Stimulated activated CD8-positive, alpha-beta memory T cell treated with anti-CD3 and anti-CD28 coated beads, Interleukin-12 subunit alpha, Interleukin-12 subunit beta, amount 100 ng/mL, for 1 hour (primary cell): ENCODE data around the gene SOX13.
"Not testable (repeated sequence)": the region's sequence is repeated elsewhere in the genome, so short reads cannot be mapped to it uniquely, and the experiment has no call there.

ENCODE experiments used
- DNase-seq: peaks from one replicate; pipeline ENCODE4 v3.0.0-alpha.2; 2020; ENCODE audit warnings: low read depth

Gene SOX13

DNA sequence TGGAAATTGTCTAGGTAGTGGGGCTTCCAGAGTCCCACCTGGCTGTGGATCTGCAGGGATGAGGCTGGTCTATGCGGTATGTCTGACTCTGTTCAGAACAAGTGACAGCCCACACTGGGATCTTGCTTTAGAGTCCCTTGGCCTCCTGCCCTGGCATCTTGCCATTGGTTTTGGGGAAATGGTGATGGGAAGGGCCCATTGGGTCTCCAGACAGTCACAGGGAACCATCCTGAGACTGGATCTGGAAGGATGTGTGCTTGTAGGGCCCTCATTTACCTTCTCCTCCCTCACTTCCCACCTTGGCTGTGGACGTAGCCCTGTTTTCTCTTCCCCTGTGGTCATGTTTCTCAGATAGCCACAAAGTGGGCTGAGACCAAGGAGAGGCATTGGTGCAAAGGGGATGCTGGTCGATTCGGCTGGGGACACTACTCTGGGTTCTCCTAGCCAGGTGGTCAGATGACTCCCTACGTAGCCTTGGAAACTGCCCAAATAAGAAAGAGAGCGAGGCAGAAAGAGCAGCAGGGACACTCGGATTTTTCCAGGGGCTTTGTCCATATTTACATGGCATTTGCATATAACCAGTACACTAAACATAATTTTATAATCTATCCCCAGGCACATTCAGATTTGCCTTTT is 15.1 kb downstream of the SOX13 start:
- DNase-seq = no peak

DNA sequence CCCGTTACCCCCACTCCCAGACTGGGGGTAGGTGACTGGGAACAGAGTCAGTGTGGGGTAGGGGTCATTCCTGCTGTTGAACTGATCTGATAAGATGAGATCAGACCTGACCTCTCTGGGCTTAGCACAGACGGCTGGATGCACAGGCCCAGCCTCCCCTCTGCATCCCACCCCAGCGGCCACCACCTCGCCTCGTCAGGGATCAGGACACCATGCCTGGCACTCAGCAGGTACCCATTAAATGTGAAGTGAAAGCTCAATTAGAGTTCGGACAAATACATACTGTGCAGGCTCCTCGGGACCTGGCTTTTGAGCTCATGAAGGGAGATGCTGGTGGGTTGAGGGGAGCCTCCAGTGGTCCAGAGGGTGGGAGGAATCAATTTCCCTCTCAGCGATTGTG is 15.7 kb downstream of the SOX13 start:
- DNase-seq = no peak

DNA sequence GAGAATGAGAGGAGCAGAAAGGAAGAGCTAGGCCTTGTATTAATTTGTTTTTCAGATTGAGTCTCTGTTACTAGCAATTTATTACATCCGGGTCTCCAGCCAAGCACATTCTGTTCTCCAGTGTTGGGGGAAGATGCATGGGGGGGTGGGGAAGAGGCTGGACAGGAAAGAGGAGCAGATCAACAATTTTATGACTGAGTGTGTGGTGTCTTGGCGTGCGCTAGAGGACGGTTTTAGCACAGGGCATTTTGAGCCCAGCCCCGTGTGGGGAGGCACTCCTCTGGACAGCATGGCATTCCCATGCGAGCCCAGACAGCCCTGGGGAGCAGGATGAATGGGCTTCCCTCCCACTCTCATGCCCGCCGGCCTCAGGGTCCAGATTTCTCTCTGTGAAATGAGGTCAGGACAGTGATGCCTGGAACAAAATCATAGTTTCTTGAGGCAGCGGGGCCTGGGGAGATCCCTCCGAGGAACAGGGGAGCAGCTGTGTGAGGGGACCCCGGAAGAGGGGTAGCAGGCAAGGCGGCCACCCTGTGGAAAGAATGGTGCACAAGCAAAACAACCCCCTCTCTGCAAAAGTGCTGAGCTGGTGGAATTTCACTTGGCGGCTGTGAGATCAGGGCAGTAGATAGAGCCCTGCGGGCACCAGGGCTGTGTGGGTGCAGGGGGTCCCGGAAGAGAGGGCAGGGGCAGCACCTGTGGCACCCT is 16.3 kb downstream of the SOX13 start:
- no peak for DNase-seq

DNA sequence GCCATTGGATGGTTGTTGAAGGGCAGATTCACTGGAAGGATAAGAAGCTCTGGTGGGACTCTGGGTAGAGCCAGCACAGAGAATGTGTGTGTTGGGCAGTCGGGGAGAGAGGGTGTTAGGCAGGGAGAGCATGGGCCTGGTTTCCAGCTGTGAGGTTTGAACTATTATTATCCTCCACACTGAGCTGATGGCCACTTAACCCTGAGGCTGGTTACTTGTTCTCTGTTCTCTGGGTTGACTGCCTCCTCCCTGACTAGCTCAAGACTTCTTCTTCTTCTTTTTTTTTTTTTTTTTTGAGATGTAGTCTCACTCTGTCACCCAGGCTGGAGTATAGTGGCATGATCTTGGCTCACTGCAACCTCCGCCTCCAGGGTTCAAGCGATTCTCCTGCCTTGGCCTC is 17.2 kb downstream of the SOX13 start:
- not testable (repeated sequence) for DNase-seq

DNA sequence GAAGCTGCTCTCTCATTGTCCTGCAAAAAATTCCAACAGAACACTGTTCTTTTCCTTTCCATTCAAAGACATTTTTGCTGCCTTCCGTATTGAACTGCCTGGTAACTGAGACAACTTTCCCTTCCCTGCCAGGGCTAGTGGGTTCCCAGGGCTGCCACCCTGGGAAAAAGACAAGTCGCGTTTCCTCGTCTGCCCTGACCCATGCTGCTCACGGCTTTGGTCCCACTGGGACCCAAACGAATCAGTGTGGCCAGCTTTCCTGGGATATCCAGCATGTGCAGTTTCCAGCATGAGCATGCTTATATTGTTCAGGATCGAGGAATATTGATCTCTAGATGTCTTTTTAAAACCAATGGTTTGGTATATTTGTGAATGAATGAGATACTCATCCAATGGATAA is 18.2 kb downstream of the SOX13 start:
- DNase-seq = no peak

DNA sequence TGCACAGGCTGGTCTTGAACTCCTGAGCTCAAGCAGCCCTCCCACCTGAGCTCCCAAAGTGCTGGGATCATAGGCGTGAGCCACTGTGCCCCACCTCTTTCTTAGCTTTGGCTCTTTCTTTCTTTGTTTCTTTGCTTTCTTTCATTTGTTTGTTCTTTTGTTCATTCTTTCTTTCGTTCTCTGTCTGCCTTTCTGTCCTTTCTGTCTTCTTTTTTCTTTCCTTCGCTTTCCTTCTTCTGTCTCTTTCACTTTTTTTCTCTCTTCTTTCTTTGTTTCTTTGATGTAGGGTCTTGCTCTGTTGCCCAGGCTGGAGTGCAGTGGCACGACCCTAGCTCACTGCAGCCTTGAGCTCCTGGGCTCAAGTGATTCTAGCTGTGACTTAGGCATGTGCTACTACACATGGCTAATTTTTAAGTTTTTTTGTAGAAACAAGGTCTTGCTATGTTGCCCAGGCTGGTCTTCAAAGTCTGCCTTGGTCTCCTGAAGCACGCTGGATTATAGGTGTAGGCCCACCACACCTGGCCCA is 18.9 kb downstream of the SOX13 start:
- DNase-seq = no peak

DNA sequence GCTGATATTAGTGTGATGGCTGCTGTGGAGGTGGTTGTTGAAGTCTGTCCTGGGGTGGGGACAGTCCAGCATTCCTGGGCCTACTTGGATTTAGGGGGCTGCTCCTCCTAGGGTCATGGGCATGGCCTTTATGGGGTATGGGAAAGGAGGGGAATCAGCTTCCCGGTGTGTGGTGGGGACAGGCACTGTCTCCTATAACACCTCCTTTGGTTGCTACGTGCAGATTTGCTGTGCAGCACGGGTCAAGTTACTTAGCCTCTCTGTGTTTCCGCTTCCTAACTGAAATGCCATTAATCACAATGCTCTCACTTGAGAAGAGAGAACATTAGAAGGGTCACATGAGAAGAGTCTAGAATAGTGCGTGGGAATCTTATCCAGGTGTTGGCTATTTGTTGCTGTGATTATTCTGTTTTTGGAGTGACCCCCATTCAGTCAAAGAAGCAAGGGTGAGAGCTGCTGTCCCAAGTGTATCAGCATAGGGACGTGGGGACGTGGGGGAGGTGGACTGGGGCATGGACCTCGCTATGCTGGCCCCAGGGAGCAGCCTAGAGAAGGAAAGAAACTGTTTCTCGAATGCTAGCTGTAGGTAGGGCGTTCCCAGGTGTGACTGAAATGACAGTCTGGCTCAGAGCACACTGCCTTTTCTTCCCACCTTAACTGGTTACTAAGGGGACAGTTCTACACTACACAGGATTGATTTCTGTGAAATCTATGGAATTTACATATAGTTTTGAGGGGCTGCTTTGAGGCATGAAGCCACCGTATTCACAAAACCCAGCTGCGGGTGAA is 19.9 kb downstream of the SOX13 start:
- no peak for DNase-seq

DNA sequence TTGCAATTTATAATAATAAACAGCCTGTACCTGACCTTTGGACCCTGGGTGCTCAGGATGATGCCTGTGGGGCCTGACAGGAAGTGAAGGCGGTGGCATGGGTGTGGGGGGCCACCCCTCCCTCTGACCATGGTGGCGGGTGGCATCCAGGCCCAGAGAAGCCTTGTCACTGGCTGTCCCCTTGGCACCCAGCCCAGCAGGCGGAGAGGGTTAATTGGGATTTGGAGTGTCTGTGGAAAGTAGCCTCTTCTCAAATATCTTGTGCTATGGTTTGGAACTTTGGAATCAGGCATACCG is 20.5 kb downstream of the SOX13 start:
- no peak for DNase-seq

DNA sequence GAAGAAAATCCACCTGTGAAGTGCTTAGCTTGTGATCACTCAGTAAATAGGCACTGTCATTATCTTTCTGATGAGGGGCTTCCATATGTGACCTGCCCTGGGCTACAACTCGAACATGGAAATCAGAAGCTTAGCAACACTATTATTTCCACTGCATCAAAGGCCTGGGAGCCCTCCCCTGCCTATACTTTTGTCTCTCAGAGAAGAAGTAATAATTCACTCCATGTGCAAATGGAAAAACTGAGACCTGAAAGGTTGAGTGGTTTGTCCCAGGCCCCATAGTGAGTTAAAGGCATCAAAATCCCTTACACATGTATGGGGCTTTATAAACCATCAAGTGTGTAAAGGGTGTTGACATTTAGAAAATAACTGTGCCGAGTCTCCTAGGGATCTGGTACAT is 20.9 kb downstream of the SOX13 start:
- DNase-seq = no peak

DNA sequence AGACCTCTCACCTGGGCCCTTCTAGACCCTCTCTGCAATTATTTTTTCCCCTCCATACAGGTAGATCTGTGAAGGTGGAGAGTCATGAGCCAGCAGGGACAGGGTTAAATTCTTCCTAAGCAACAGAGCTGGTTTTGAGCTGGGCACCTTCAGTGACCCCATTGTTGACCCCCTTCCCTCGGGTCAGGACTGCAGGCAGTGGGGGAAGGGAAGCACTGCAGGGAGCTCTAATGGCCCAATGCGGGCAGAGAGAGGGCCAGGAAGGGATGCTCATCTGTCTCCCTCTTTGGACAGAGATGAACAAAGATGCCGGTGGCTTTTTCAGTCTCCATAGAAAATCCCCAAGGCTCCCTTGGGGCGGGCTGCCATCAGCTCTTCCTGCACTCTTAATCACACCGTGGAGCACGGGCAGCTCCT is 21.4 kb downstream of the SOX13 start:
- DNase-seq = no peak

DNA sequence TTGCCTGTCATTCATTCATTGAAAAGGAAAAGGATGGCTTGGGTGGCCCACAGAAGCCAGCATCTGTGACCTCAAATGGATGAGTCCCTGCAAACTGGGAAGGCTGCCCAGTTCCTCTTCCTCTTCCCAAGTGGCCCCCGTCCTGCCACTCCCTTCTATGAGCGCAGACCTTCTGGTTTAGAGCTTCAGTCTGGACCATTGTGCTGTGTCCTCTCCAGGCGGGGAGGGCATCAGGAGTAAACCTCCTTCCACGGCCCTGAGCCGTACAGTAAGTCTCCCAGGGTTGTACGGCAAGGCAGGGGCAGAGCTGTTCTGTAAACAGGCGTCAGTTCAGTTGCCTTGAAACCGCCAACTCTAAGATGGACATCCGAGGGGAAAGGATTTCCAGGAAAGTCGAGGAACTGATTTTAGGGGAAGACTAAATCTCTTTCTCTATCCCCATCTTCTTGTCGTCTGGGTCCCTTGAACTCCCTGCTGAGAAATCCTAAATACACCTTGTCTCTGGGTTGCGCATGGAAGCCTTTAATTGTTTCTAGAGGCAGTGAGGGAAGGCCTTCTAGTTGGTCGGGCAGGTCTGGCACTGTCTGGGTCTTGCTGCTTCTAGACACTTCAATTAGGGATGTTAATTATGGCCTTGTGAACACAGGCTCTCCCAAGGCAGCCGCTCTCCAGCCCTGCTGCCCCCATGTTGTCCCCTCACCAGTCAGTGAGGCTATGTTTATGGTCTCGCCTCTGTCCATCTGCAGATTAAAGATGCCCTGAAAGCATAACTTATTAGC is 22.1 kb downstream of the SOX13 start:
- no peak for DNase-seq

DNA sequence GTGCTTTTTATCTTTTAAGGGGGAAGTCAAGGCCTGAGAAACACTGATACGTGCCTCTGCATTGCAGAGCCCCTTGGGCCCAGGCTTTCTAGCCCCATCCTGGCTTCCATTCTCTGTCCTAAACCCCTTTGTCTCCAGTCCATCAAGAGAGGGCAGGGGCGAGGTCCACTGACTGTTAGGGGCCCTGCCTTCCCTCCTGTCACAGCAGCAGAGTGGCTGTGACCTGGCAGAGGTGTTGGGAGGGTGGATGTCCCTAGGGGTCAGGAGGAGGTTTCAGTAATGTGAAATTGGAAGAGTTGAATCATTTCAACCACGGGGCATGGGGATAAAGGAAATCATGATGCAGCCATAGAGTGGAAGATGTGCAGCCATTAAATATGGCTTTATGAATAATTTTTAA is 24.0 kb downstream of the SOX13 start:
- no peak for DNase-seq

DNA sequence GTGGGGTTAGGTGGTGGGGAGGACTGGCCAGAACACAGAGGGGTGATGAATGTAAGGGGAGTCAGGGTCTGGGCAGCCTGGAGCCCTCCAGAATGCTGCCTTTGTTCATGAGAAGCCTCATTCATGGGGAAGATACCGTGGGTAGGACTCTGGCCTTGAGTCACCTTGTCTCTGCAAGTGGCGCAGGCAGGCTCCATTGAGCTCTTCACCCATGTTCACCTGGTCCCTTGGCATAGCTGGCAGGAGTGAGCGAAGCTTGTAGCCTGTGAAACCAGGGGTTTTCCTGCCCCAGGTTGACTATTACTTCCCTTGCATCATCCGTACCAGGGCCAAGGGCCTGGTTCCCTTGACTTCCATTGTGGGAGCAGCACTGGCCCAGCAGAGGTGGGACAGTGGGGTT is 25.8 kb downstream of the SOX13 start:
- no peak for DNase-seq

DNA sequence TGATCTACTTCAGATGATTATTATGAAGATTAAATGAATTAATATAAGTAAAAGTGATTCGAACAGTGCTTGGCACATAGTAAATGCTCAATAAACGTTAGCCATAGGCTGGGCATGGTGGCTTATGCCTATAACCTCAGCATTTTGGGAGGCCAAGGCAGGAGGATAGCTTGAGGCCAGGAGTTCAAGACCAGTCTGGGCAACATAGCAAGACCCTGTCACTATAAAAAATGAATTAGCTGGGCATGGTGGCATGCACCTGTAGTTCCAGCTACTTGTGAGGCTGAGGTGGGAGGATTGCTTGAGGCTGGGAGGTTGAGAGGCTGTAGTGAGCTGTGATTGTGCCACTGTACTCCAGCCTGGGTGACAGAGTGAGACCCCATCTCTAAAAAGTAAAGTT is 26.8 kb downstream of the SOX13 start:
- not testable (repeated sequence) for DNase-seq

DNA sequence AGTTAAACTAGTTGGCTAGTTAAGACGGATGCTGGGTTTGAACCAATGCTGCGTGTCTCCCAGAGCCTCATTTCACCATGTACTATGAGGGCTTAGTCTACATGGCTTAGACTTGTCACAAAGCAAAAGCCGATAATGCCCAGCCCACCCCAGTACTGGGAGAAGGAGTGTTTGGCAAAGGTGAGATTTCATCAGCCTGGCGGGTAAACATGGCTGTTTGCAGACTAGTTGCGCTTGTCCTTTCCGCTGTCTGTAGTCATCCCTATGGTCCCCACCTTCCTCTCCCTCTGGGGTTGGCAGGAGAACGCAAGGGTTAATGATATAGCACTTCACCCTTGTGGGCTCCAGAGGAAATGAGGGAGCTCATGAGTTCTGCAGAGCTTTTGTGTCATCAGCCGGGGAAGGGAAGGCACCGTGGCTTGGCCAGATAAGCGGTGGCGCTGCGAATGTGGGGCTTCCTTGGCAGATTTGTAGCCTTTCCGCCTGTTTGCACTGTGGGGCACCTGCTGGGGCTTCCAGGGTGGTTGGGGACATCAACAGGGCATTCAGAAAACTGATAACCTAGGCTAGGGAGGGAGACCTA is 29.2 kb downstream of the SOX13 start:
- no peak for DNase-seq

DNA sequence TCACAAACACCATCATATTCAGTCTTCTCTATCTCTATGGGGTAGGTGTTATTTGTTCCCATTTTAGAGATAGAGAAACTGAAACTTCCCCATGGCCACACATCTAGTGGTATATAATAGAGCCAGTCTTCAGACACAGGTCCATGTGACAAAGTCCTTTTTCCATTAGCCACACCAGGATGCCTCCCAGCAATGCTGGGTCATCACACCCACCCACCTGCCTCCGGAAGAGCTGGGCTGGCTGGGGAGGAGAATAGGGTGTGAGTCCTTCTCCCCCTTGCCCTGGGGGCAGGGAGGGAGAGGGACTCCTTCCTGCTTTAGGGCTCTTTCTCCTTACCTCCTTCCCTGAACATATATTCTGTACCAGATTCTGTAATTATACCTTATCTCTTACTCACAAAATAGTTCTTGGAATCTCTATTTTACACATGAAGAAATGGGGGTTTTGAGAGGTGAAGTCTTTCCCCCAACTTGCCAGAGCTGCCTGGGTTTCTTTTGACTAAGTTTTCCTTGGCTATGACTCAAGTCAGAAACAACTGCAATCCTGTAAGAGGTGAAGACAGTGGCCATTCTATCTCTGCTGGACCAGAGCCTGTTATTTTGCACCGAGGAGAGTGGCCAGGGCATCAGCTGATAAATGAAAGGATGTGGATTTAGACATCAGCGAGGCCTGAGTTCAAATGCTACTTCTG is 30.0 kb downstream of the SOX13 start:
- no peak for DNase-seq

DNA sequence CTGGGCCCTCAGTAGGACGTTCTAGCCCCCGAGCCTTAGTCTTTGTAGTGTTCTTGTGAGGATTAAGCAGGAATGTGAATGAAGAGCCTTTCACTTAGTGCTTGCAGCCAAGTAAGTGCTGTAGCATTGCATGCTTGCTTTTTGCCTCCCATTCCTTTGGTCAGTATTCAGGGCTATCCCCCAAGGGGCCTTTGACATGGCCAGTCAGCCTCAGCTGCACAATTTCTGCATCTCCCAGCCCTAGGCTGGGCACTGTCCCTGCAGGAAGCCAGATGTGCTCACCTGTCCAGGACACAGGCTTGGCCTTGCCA is 30.5 kb downstream of the SOX13 start:
- no peak for DNase-seq

DNA sequence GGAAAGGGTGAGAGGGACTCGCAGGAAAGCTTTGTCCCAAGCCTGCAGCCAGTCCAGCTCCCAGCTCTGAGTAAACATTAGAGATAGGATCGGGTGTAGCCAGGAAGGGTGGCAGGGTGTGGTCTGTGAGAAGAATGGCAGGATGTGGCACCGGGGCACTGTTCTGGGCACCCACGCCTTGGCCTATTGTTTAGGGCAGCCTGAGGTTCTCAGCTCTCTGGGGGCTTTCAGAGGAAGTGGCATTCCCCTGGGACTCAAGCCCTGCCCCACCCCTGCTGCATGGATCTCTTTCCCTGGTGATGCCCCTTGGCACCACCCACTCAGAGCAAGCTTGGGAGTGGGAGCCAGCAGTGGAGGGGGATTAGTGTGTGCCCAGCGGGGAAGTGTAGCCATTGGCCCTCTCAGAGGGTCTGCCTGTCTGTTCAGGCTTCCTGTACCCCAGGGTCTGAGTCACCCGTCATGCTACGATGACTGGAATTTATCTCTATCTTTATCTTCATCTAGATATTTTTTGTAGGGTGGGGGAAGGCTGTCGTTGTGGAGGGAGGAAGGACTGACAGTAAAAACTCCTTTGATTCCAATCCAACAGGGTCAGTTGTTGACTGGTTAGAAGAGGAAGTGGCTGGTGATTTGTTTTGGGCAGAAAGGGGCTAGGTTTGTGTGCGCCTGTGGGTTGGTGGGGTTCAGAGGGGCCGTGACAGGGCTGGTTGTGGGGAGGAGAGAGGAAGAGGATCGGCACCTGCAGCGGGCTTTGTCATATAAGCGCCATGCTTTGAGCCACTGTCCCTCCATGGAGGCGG is 31.6 kb downstream of the SOX13 start:
- DNase-seq = no peak

DNA sequence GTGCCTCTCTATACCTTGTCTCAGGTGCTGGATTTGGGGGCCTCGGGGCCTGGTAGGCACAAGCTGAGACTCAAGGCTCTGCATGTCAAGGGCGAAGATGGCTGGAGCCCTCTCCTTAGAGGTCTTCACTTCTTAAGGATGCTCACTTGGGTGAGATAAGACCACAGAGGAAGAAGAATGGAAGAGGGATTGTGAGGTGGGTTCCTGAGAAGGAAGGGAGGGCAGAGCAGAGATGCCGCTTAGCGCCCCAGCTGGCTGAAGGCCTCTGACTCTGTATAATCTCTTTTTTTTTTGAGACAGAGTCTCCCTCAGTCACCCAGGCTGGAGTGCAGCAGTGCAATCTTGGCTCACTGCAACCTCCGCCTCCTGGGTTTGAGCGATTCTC is 32.2 kb downstream of the SOX13 start:
- DNase-seq = no peak

DNA sequence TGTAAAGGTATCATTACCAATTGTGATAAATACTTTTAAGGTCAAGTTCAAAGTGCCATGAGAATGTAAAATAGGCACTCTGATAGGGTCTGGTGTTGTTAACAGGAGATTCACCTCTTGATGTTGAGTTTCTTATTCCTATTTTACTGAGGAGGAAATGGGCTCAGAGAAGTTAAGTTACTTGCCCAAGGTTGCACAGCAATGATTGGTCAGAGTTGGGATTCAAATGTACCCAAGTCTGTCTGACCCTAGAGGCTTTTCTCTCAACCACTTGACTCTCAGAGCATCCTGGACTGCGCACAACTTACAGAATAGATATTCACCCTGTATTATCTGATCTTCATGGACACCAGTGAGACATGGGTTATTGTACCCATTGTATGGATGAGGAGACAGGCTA is 33.9 kb downstream of the SOX13 start:
- no peak for DNase-seq

DNA sequence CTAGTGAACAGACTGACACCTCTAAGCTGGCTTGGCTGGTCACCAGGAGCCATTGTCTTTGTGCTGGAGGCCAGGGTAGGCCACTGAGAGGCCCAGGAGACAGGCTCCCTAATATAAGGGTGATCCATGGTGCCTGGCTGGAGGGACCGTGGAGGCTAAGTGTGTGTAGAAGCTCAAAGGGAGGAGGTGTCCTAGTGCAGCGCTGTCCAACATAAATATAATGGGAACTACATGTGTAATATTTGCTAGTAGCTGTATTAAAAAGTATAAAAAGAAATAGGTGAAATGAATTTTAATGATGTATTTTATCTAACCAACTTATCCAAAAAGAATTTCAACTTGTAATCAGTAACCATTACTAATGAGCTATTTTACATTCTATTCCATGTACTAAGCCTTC is 35.0 kb downstream of the SOX13 start:
- no peak for DNase-seq
